IMR-90 (cell line): ENCODE data around the gene ING5. TPM values are rescaled to one million over a fixed set of nuclear protein-coding genes. Genes with fewer than 3 reads are reported as not detected.

Source experiments
- ATAC-seq: fragments of 200-7000 bp; cut with Tn5 transposase; 2 replicates; pipeline ENCODE4 v1.9.1; 2020; ENCODE audit warnings: low read depth, mild to moderate bottlenecking, moderate library complexity
- BruUV-seq: library from RNA; stranded (reverse); fragments of 400-500 nt; replicated peaks from 2 replicates; lab custom pipeline; 2021; lab: Mats Ljungman, UMichigan
- CTCF ChIA-PET: fragments of 300-600 bp; formaldehyde crosslinking; extraction: SDS; loops from one replicate; lab custom pipeline; 2021; ENCODE audit warnings: antibody characterized with exemption; lab: Yijun Ruan, JAX
- POLR2A ChIA-PET: fragments of 300-600 bp; sonication (Branson Sonifier 250); formaldehyde crosslinking; loops from one replicate; lab custom pipeline; 2022; ENCODE audit warnings: antibody characterized with exemption; ENCODE audit not compliant: unreplicated experiment; lab: Charles Lee
- DNase-seq: peaks from one replicate; pipeline ENCODE4 v3.0.0; 2013
- H2AFZ ChIP-seq: replicated peaks from 2 replicates; pipeline ENCODE3; 2013; ENCODE audit warnings: low read length, mild to moderate bottlenecking; ENCODE audit not compliant: poor library complexity
- H2AK5ac ChIP-seq: 2 replicates; pipeline ENCODE4 v1.6.1; 2013; ENCODE audit warnings: low read depth, low read length, inconsistent platforms
- H2AK9ac ChIP-seq: replicated peaks from 2 replicates; pipeline ENCODE3; 2013; ENCODE audit warnings: mild to moderate bottlenecking, low read depth, low read length, moderate library complexity; ENCODE audit not compliant: poor library complexity
- H2BK120ac ChIP-seq: 2 replicates; pipeline ENCODE4 v1.6.1; 2013; ENCODE audit warnings: low read depth, low read length, inconsistent platforms
- H2BK15ac ChIP-seq: 3 replicates; pipeline ENCODE4 v1.6.1; 2013; ENCODE audit warnings: low read depth, low read length, inconsistent platforms
- H2BK20ac ChIP-seq: 2 replicates; pipeline ENCODE4 v1.6.1; 2013; ENCODE audit warnings: low read depth, mild to moderate bottlenecking, inconsistent platforms, low read length, moderate library complexity
- H2BK5ac ChIP-seq: 2 replicates; pipeline ENCODE4 v1.6.1; 2013; ENCODE audit warnings: mild to moderate bottlenecking, low read depth, low read length, inconsistent platforms; ENCODE audit not compliant: poor library complexity, severe bottlenecking
- H3K14ac ChIP-seq: replicated peaks from 2 replicates; pipeline ENCODE4 v1.6.1; 2013; ENCODE audit warnings: low read depth, low read length, inconsistent platforms
- H3K18ac ChIP-seq: 2 replicates; pipeline ENCODE4 v1.6.1; 2013; ENCODE audit warnings: low read depth, low read length, control low read depth
- H3K23ac ChIP-seq: 2 replicates; pipeline ENCODE4 v1.6.1; 2013; ENCODE audit warnings: low read depth, low read length, inconsistent platforms
- H3K27ac ChIP-seq: 2 replicates; pipeline ENCODE4 v1.5.1; 2013; ENCODE audit warnings: mild to moderate bottlenecking, control low read depth, low read length; ENCODE audit not compliant: insufficient read depth
- H3K27me3 ChIP-seq: 2 replicates; pipeline ENCODE4 v1.6.1; 2013; ENCODE audit warnings: low read length; ENCODE audit not compliant: control insufficient read depth, insufficient read depth
- H3K36me3 ChIP-seq: 2 replicates; pipeline ENCODE4 v1.6.1; 2013; ENCODE audit warnings: low read length, mixed read lengths; ENCODE audit not compliant: control insufficient read depth, insufficient read depth
- H3K4ac ChIP-seq: 2 replicates; pipeline ENCODE4 v1.6.1; 2013; ENCODE audit warnings: low read depth, low read length, inconsistent platforms
- H3K4me1 ChIP-seq: 2 replicates; pipeline ENCODE4 v1.6.1; 2013; ENCODE audit warnings: low read length, mixed read lengths; ENCODE audit not compliant: control insufficient read depth, insufficient read depth
- H3K4me2 ChIP-seq: 2 replicates; pipeline ENCODE4 v1.6.1; 2013; ENCODE audit warnings: low read depth, mild to moderate bottlenecking, control low read depth, low read length, moderate library complexity
- H3K4me3 ChIP-seq: 2 replicates; pipeline ENCODE4 v1.5.1; 2013; ENCODE audit warnings: low read depth, mild to moderate bottlenecking, control low read depth, low read length, moderate library complexity; ENCODE audit not compliant: insufficient read depth
- H3K56ac ChIP-seq: 2 replicates; pipeline ENCODE4 v1.6.1; 2013; ENCODE audit warnings: low read length, inconsistent platforms; ENCODE audit not compliant: insufficient read depth; ENCODE audit errors: extremely low read depth
- H3K79me1 ChIP-seq, 2 experiments: 2 replicates each; pipeline ENCODE4 v1.6.1; 2013; ENCODE audit warnings: low read length in 2 of 2, inconsistent platforms in 1 of 2, low read depth in 1 of 2
- H3K9ac ChIP-seq: 2 replicates; pipeline ENCODE4 v1.6.1; 2013; ENCODE audit warnings: low read depth, low read length, control low read depth
- H3K9me1 ChIP-seq: 2 replicates; pipeline ENCODE4 v1.6.1; 2013; ENCODE audit warnings: low read length, inconsistent platforms; ENCODE audit not compliant: insufficient read depth
- H3K9me3 ChIP-seq: 2 replicates; pipeline ENCODE4 v1.6.1; 2013; ENCODE audit warnings: low read length; ENCODE audit not compliant: control insufficient read depth, insufficient read depth
- H4K20me1 ChIP-seq: 2 replicates; pipeline ENCODE4 v1.6.1; 2013; ENCODE audit warnings: low read length, inconsistent platforms; ENCODE audit not compliant: insufficient read depth
- H4K5ac ChIP-seq: 2 replicates; pipeline ENCODE4 v1.6.1; 2013; ENCODE audit warnings: mild to moderate bottlenecking, low read depth, low read length, control low read depth
- H4K8ac ChIP-seq, 2 experiments: 2 replicates each; pipeline ENCODE4 v1.6.1; 2013; ENCODE audit warnings: low read depth in 2 of 2, low read length in 2 of 2, control low read depth in 1 of 2, inconsistent platforms in 1 of 2
- H4K91ac ChIP-seq: 2 replicates; pipeline ENCODE4 v1.6.1; 2013; ENCODE audit warnings: low read depth, low read length, inconsistent platforms; ENCODE audit not compliant: insufficient read depth
- CEBPB ChIP-seq: IDR thresholded peaks from 2 replicates; pipeline ENCODE4 v1.6.1; 2012; ENCODE audit warnings: low read depth, low read length, improper control_type of control experiment
- FOS ChIP-seq: fragments of 150-350 bp; IDR thresholded peaks from 2 replicates; pipeline ENCODE4 v1.6.1; 2016; ENCODE audit warnings: low read depth, low read length
- MAFK ChIP-seq: IDR thresholded peaks from 2 replicates; pipeline ENCODE4 v1.6.1; 2012; ENCODE audit warnings: low read depth, low read length, improper control_type of control experiment
- MAZ ChIP-seq: IDR thresholded peaks from 2 replicates; pipeline ENCODE4 v1.6.1; 2012; ENCODE audit warnings: low read depth, mild to moderate bottlenecking, low read length, improper control_type of control experiment, moderate library complexity, borderline replicate concordance
- NFE2L2 ChIP-seq: fragments of 150-350 bp; IDR thresholded peaks from 2 replicates; pipeline ENCODE4 v1.6.1; 2016; ENCODE audit warnings: low read depth, mild to moderate bottlenecking, low read length
- RAD21 ChIP-seq: IDR thresholded peaks from 2 replicates; pipeline ENCODE4 v1.6.1; 2012; ENCODE audit warnings: low read length, improper control_type of control experiment
- WGBS, 2 experiments: methylation state at CpG; one replicate each; pipeline versions ENCODE4 v1.1.5 to v1.1.7; 2013; ENCODE audit warnings: missing lambda C conversion rate in 2 of 2; ENCODE audit not compliant: insufficient read length in 1 of 2; ENCODE audit errors: extremely low coverage in 2 of 2; 5-methylcytosine and 5-hydroxymethylcytosine counted together
- dilution Hi-C: fragments of 300-500 bp; cut with HindIII; formaldehyde crosslinking; loops from one replicate; pipeline ENCODE4 v1.14.3; 2018; ENCODE audit warnings: low sequenced_read_pairs; ENCODE audit not compliant: unreplicated experiment
- in situ Hi-C: fragments of 300-500 bp; cut with MboI; formaldehyde crosslinking; loops from 3 replicates; pipeline ENCODE4 v1.14.3; 2019; ENCODE audit warnings: low sequenced_read_pairs, inconsistent platforms, mixed read lengths
- intact Hi-C: fragments of 100-400 bp; cut with micrococcal nuclease; formaldehyde crosslinking; loops from 2 replicates; pipeline ENCODE4 v1.10.0; 2022
- polyA plus RNA-seq, 3 experiments: library from polyadenylated mRNA; depleted of rRNA; stranded (reverse); fragments of >200 nt; gene quantifications; 2 replicates each; pipeline ENCODE4 v1.2.3, GENCODE V29; 2012; ENCODE audit warnings: low replicate concordance in 1 of 3
- total RNA-seq: library from RNA; depleted of rRNA; stranded (reverse); fragments of >200 nt; gene quantifications from 2 replicates; pipeline ENCODE4 v1.2.3, GENCODE V29; 2012

The ING5 gene
- total and polyA plus RNA-seq, 2 of the 4 experiments (the other 2 are of a cell fraction), result 36.1 to 38.9 TPM

GRCh38 chr2:241736111-241736510 is 34.3 kb downstream of the ING5 start (continued):
- TF ChIP-seq MAZ (no peak), NFE2L2 (no peak), CEBPB (no peak), RAD21 (no peak)

DNA sequence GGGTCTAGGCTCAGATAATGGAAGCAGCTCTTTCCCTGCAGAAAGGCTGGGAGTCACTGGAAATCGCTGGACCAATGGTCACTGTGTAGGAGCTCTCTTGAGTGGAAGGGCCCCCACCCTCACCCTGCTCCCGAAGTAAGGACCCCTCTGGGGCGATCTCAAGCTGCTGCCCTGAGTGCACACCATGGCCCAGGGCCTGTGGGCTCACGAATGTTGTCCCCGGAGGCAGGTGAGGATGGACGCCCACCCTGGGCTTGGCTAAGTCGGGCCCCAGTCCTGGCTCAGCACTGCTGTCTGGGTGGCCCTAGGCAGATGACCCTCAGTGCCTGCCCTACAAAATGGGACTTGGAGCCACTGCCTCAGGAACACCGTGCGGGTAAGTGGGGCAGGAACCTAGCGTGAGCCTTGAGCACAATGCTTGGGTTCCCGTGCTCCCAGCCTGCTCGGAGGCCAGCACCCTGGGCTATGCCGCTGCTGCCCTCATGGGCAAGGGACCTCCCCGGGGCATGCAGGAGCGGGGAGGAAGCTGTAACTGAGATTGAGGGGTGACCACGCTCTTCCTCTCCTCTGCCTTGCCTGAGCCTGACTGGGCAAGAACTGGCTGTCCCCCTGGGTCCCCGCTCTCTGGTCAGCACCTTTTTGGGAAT is 36.3 kb downstream of the ING5 start:
- Histone ChIP-seq H2BK5ac (no peak overlapping the region), H3K18ac (no peak overlapping the region), H3K23ac (no peak overlapping the region), H2AK5ac (no peak overlapping the region), H3K4me1 (peaks cover 3% of the 10 kb centered on the region), H3K56ac (no peak overlapping the region), H4K91ac (no peak overlapping the region), H3K9me1 (peaks cover 10% of the 10 kb centered on the region), H3K9ac (no peak overlapping the region), H3K9me3 (no peaks in the 10 kb centered on the region), H3K4me2 (no peak overlapping the region), H3K14ac (no peak overlapping the region), H2BK15ac (no peak overlapping the region), H4K8ac (no peak overlapping the region), H3K36me3 (peaks cover 15% of the 10 kb centered on the region), H3K4ac (no peak overlapping the region), H3K27me3 (no peaks in the 10 kb centered on the region), H3K27ac (no peak overlapping the region), H3K79me1 (peaks cover 14 to 31% of the 10 kb centered on the region in 2 experiments), H3K4me3 (no peak overlapping the region), H2AK9ac (no peak overlapping the region), H2AFZ (no peak overlapping the region), H2BK120ac (no peak overlapping the region), H4K20me1 (peaks cover 34% of the 10 kb centered on the region), H2BK20ac (no peak overlapping the region), H4K5ac (no peak overlapping the region)
- dilution Hi-C loops, result no loop called here
- ChIA-PET CTCF (interaction anchor here (0.5 kb wide), 1 partner anchor 46 kb away, joined by 3 read pairs; no protein-coding TSS in a partner anchor), POLR2A (no interaction called here)
- 96% methylated on average over 9 of the region's 17 CpGs; no CpG with 5 or more reads in 1 of the 2 experiments for WGBS, 2 experiments
- ATAC-seq (no peak), DNase-seq (no peak)
- BruUV-seq, result no TSS peak
- intact Hi-C loops, result no loop called here
- in situ Hi-C loops, result no loop called here
- TF ChIP-seq MAFK, result no peak
- TF ChIP-seq NFE2L2, result no peak
- no peak for TF ChIP-seq FOS
